Spleen (tissue), 11 donors: ENCODE results near the gene CNFN. TPM values are rescaled to one million over a fixed set of nuclear protein-coding genes. Genes with fewer than 3 reads are reported as not detected.
A peak's percentile ranks its signal among the peaks of the same experiment; 100 is the strongest.

Source experiments
- DNase-seq: peaks from one replicate; pipeline ENCODE4 v3.0.0-alpha.2; 2020
- H3K27ac ChIP-seq, 8 donors: fragments of 200-600 bp; sonication (generic) in 7 of 8; 1 replicate in 4 of 8; 2 replicates in 4 of 8; pipeline versions ENCODE4 v1.5.0 to v1.8.0; 2016 to 2021; ENCODE audit warnings: inconsistent platforms in 4 of 8, mild to moderate bottlenecking in 4 of 8, moderate library complexity in 1 of 8
- H3K27me3 ChIP-seq, 7 donors: fragments of 200-600 bp; sonication (generic) in 6 of 7; replicated peaks in 1 of 7; 1 replicate in 4 of 7; 2 replicates in 3 of 7; pipeline versions ENCODE4 v1.5.0 to v1.8.0; 2016 to 2021; ENCODE audit warnings: inconsistent platforms in 3 of 7, mild to moderate bottlenecking in 1 of 7
- H3K36me3 ChIP-seq, 6 donors: fragments of 200-600 bp; sonication (generic) in 5 of 6; 1 replicate in 4 of 6; 2 replicates in 2 of 6; pipeline versions ENCODE4 v1.5.0 to v1.8.0; 2016 to 2021; ENCODE audit warnings: inconsistent platforms in 2 of 6
- H3K4me1 ChIP-seq, 6 donors: fragments of 200-600 bp; sonication (generic) in 5 of 6; 1 replicate in 3 of 6; 2 replicates in 3 of 6; pipeline versions ENCODE4 v1.5.0 to v1.8.0; 2016 to 2021; ENCODE audit warnings: inconsistent platforms in 3 of 6
- H3K4me3 ChIP-seq, 8 donors: fragments of 200-600 bp; sonication (generic) in 7 of 8; 1 replicate in 4 of 8; 2 replicates in 4 of 8; pipeline versions ENCODE4 v1.5.0 to v1.8.0; 2016 to 2021; ENCODE audit warnings: inconsistent platforms in 4 of 8, mild to moderate bottlenecking in 4 of 8, moderate library complexity in 2 of 8
- H3K9me3 ChIP-seq, 8 donors: fragments of 200-600 bp; sonication (generic) in 7 of 8; 1 replicate in 4 of 8; 2 replicates in 4 of 8; pipeline versions ENCODE4 v1.5.0 to v1.8.0; 2016 to 2021; ENCODE audit warnings: inconsistent platforms in 4 of 8
- CTCF ChIP-seq, 11 experiments: fragments of 200-600 bp in 7 of 11; fragments of 450-650 bp in 4 of 11; sonication (generic) in 4 of 11; IDR thresholded peaks in 8 of 11; conservative IDR thresholded peaks in 3 of 11; 1 replicate in 7 of 11; 2 replicates in 4 of 11; pipeline versions ENCODE4 v1.4.0 to v1.8.0; 2016 to 2021; ENCODE audit warnings: antibody characterized with exemption in 11 of 11, inconsistent platforms in 4 of 11, mild to moderate bottlenecking in 1 of 11
- POLR2A ChIP-seq, 3 donors: fragments of 450-650 bp; IDR thresholded peaks; one replicate each; pipeline ENCODE4 v1.5.1; 2017; ENCODE audit warnings: antibody characterized with exemption in 3 of 3, mild to moderate bottlenecking in 1 of 3
- POLR2AphosphoS5 ChIP-seq, 3 donors: sonication (generic); formaldehyde crosslinking; IDR thresholded peaks; one replicate each; pipeline ENCODE4 v1.5.1; 2017; ENCODE audit warnings: antibody characterized with exemption in 3 of 3
- WGBS, 5 donors: extraction: QIAGEN DNeasy Blood & Tissue Kit in 3 of 5; methylation state at CpG; one replicate each; pipeline versions ENCODE4 v1.1.5 to v1.1.7; 2013 to 2018; 5-methylcytosine and 5-hydroxymethylcytosine counted together
- intact Hi-C: fragments of 100-400 bp; cut with DNase I; formaldehyde crosslinking; loops from one replicate; pipeline ENCODE4 v1.15.0; 2023; ENCODE audit warnings: low total_unique reads
- polyA plus RNA-seq, 3 donors: library from polyadenylated mRNA; stranded (reverse); fragments of 200-250 nt; gene quantifications; one replicate each; pipeline ENCODE4 v1.2.1, GENCODE V29; 2013
- total RNA-seq, 7 donors: library from RNA; depleted of rRNA in 3 of 7; stranded (reverse); fragments of >200 nt in 3 of 7; fragmentation: NEBNext Ultra II Directional in 4 of 7; extraction: Animal tissue kit (Norgen Biotek cat#: 25700) in 4 of 7; gene quantifications; one replicate each; pipeline versions ENCODE4 v1.1.0 to v1.2.1, GENCODE V29; 2016 to 2021
- donor health status: healthy with polysubstance abuse.
- donor health status: DM: no; HTN: no; CAD: no; lungs with moderate emphysema.
- donor health status: DM: no; HTN: no; CAD: no.
- donor health status: Bipolar disorder and iron deficiency.
- donor health status: healthy.
- donor health status: DM: no; HTN: no; CAD: no.
- donor health status: DM: yes; HTN: yes; CAD: no.

The CNFN gene
- total and polyA plus RNA-seq, 10 donors, result 0.80 to 16.8 (median 2.7) TPM; not detected in 2

GRCh38 chr19:42401365-42402303 is 11.5 kb upstream of the CNFN start:
- WGBS, 5 donors, result 1 to 3% (median 1%) methylated on average over 51 to 80 of the region's 80 CpGs
- intact Hi-C loops, result no loop called here
- H3K27ac ChIP-seq, result peak overlapping the region; percentile 64 to 87 (median 79)
- peak; percentile 76 to 89 (median 85) for TF ChIP-seq POLR2AphosphoS5 (IDR thresholded peaks at IDR 0.05)
- peak in 1 of 3 donors; percentile 16 for TF ChIP-seq POLR2A (IDR thresholded peaks at IDR 0.05)
- peak; percentile 57 to 88 (median 82) for TF ChIP-seq CTCF (IDR thresholded peaks at IDR 0.05 in 8 of 11, conservative IDR thresholded peaks at IDR 0.05 in 3 of 11)
- H3K4me3 ChIP-seq, result peak overlapping the region; percentile 45 to 82 (median 56)
- H3K4me1 ChIP-seq, result peaks cover 19 to 51% (median 38%) of the 10 kb centered on the region in 6 donors
- H3K36me3 ChIP-seq, result peaks cover 0 to 40% (median 16%) of the 10 kb centered on the region in 6 donors
- no peaks in the 10 kb centered on the region for H3K27me3 ChIP-seq
- DNase-seq, result peak; percentile 94
- H3K9me3 ChIP-seq, result no peaks in the 10 kb centered on the region

- 86 to 100% (median 96%) methylated on average over 1 of the region's 1 CpG for WGBS, 5 donors
- intact Hi-C loops, result no loop called here
- Histone ChIP-seq H3K36me3 (peaks cover 0 to 28% (median 11%) of the 10 kb centered on the region in 6 donors), H3K4me1 (peaks cover 19 to 61% (median 44%) of the 10 kb centered on the region in 6 donors), H3K27me3 (no peaks in the 10 kb centered on the region), H3K4me3 (no peak overlapping the region), H3K9me3 (no peaks in the 10 kb centered on the region), H3K27ac (peak overlapping the region in 1 of 8 donors; percentile 82)
- no peak for DNase-seq
- TF ChIP-seq POLR2A (IDR thresholded peaks at IDR 0.05) (no peak), CTCF (IDR thresholded peaks at IDR 0.05 in 8 of 11, conservative IDR thresholded peaks at IDR 0.05 in 3 of 11) (no peak), POLR2AphosphoS5 (IDR thresholded peaks at IDR 0.05) (no peak)
Observed at GRCh38 chr19:42400404-42400803, 10.3 kb upstream of the CNFN start.

DNA sequence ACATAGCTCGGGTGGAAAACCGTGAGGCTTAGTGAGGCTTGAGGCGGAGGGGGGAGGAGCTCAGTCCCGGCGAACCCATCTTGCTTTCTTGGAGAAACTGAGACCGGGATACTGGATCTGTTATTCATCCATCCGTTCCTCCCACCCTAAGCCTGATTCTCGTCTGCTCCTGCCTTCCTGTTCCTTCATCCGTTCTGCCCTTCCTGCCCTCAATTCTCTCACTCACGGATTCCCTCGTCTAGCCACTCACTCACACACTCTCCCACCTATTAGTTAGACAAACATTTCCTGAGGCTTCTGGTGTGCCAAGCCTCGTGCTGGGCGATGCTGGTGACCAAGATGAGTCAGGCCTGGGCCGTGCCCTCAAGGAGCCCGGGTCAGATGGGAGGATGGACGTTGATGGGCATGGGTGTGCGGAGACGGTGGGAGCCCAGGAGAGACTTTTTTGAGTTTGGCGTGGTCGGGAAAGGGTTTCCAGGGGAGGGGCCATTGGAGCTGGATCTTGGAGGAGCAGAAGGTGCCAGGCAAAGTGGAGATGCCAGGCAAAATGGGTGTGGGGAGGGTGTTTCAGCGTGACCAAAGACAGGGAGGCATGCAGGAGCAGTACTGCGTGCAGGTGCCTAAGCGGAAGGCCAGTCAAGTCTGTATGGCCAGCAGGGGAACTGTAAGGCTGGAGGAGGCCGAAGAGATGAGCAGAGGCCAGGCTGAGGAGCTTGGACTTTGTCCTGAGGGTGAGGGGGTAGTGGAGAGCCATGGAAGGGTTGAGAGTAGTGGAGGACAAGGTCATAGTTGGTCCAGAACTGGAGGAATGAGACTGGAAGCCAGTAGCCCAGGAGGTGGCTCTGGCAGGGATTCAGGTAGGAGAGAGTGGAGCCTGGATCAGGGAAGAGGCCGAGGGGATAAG is 7.4 kb upstream of the CNFN start:
- Histone ChIP-seq H3K9me3 (no peaks in the 10 kb centered on the region), H3K36me3 (peaks cover 0 to 2% (median 0%) of the 10 kb centered on the region in 6 donors), H3K27ac (peak overlapping the region; percentile 70 to 91 (median 85)), H3K27me3 (no peaks in the 10 kb centered on the region), H3K4me3 (peak overlapping the region; percentile 50 to 85 (median 55)), H3K4me1 (peaks cover 19 to 60% (median 42%) of the 10 kb centered on the region in 6 donors)
- TF ChIP-seq POLR2A (IDR thresholded peaks at IDR 0.05), result no peak
- TF ChIP-seq POLR2AphosphoS5 (IDR thresholded peaks at IDR 0.05), result no peak
- no peak for TF ChIP-seq CTCF (IDR thresholded peaks at IDR 0.05 in 8 of 11, conservative IDR thresholded peaks at IDR 0.05 in 3 of 11)
- 25 to 27% (median 26%) methylated on average over 25 of the region's 25 CpGs for WGBS, 5 donors
- intact Hi-C loops, result loop anchor here (5.0 kb wide), 1 partner anchor 70 kb away; the partner anchor contains the start of gene MEGF8
- DNase-seq, result no peak
